Activated CD8-positive, alpha-beta memory T cell treated with anti-CD3 and anti-CD28 coated beads for 24 hours (primary cell): Measurements from ENCODE around the gene MS4A18.

Experiments used
- DNase-seq: peaks from one replicate; pipeline ENCODE4 v3.0.0-alpha.2; 2020

The MS4A18 gene

DNA sequence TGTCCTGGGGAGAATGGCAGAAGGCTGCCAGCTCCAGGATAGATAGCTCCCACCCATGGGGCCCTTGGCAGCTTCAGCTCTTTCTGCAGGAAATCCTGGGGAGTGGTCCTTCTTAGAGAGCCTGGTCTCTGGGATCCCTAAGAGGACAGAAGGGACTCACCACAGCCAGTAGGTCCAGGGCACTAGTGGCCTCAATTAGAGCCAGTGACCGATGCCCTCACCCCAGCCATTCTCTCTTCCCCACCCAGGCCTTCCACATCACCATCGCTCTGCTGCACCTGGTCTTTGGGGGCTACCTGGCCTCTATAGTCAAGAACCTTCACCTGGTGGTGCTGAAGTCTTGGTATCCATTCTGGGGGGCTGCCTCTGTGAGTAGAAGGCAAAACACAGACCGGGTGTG lies 66.2 kb downstream of the MS4A18 start:
- DNase-seq = no peak

DNA sequence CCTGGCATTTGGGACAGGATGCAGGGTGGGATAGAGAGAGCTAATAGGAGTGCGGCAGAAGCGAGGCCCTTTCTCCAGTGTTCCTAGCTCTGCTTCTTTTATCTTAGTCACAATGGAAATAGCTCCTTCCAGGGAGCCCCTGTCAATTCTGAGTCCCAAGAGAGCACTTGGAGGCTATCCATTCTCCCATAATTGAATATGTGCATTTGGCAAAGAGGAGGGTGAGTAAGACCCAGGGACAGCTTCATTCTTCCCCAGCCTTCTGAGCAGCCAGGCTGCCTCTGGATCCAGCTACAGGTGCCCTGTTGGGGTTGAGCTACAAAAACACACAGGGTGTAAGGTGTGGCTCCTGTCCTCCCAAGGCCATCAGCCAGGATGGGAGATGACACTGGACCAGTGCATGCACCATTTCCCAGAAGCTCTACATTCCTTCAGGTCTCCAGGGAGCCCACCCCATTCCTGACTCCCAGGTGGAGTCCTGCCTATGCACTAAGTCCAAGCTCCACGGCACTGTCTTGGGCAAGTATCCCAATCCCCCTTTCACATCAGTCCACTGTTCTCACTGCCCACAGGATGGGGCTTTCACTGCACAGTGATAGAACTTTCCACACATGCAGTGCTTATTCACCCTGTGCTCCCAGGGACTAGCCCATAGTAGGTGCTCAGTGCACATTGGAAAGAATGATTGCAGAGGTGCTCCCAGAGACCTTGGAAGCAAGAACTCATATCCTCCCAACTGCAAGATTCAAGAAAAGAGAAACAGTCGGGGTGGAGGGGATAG lies 66.8 kb downstream of the MS4A18 start:
- DNase-seq = no peak

DNA sequence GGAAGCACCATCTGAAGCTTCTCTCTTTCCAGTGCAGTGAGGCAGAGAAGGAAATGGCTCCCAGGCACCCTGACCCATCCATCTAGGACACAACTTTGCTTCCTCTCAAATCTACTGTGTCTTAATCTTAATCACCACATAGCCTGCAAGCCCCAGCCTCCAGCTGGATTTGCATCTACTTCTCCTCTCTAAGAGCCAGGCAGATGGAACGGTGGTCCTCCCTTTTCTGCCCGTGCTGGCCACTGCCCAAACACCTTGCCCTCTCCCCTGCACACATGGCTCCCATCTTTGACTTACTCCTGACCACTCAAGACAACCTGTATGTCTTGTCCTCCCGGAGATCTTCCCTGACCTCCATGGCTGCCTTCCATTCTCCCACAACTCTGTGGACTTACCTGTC lies 68.0 kb downstream of the MS4A18 start:
- DNase-seq = no peak
